GM21367 (cell line): ENCODE measurements around the gene RBP3.

ENCODE experiments used
- ATAC-seq: cut with Tn5 transposase; IDR thresholded peaks from one replicate; pipeline ENCODE4 v1.9.1; 2021; ENCODE audit not compliant: unreplicated experiment

Gene RBP3

DNA sequence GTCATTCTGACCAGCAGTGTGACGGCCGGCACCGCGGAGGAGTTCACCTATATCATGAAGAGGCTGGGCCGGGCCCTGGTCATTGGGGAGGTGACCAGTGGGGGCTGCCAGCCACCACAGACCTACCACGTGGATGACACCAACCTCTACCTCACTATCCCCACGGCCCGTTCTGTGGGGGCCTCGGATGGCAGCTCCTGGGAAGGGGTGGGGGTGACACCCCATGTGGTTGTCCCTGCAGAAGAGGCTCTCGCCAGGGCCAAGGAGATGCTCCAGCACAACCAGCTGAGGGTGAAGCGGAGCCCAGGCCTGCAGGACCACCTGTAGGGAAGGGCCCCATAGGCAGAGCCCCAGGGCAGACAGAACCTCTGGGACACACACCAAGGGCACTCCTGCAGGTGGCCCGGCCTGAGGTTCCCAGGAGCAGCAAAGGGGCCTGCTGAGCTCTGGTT, 9.0 kb downstream of the RBP3 start:
- ATAC-seq = no peak

DNA sequence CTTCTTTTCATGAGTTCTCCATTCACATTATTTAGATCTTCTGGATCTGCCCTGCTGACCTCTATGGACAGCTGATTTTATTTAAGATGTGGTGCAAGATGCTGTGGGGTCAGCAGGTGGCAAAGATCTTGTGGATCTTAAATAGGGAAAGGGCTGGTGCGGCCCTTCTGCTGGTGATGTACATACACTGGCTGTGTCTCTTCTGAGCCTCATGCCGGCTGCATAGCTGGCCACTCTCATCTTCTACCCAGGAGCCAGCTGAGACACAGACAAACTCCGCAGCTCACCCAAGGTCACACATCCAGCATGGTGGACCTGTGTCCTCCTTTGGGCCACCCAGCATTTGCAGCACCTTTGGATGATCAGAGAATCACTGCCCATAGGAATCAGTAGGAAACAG, 9.7 kb downstream of the RBP3 start:
- ATAC-seq = no peak

- no peak for ATAC-seq
Measured at GRCh38 chr10:47358457-47358856, 10.3 kb downstream of the RBP3 start.

DNA sequence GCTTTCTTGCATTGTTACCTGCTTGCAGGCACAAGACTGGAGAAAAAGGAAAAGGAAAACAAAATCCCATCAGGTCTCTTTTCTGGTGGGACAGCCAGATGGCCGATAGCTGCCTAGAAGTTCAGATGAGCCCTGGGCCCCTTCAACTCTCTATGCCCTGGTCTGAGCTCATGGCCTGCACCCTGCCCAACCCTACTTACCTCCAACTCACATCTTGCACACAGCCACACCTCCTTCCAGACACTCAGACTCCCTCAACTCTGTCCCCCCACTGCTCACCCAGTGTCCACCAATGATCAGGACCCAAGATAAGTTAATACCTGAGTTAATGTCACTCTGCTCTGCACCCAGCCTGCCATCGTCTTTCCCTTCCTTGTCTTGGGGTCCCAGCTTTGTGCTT, 10.9 kb downstream of the RBP3 start:
- ATAC-seq = no peak

GRCh38 chr10:47359626-47360418, 11.7 kb downstream of the RBP3 start:
- no peak for ATAC-seq

DNA sequence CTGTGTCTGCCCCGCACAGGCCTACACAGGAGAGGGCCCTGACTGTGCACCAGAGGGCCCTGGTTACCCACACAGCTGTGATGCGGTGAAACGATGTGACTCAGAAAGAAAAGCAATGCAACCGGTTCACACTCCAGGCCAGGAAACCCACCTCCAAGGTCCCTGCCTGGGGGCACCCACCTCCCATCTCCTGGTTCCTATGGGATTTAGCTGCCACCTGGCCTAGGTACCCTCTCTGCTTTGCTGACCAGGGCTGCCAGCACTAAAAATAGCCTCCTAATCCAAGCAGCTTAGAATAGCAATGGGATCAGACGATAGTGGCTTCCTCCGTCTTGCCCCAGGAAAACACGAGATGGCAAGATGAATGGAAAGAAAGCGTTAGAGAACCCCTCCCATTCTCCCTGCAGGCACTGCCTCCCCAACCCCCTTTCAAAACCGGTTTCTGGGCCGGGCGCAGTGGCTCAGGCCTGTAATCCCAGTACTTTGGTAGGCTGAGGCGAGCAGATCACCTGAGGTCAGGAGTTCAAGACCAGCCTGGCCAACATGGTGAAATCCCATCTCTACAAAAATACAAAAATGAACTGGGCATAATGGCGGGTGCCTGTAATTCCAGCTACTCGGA, 12.4 kb downstream of the RBP3 start:
- ATAC-seq = no peak

- no peak for ATAC-seq
Measured at GRCh38 chr10:47361293-47361692, 13.1 kb downstream of the RBP3 start.

- ATAC-seq = no peak
Measured at GRCh38 chr10:47362199-47362598, 14.0 kb downstream of the RBP3 start.

GRCh38 chr10:47363781-47364180, 15.6 kb downstream of the RBP3 start:
- no peak for ATAC-seq

- no peak for ATAC-seq
Measured at GRCh38 chr10:47364366-47364765, 16.2 kb downstream of the RBP3 start.

GRCh38 chr10:47364911-47365310, 16.7 kb downstream of the RBP3 start:
- no peak for ATAC-seq

DNA sequence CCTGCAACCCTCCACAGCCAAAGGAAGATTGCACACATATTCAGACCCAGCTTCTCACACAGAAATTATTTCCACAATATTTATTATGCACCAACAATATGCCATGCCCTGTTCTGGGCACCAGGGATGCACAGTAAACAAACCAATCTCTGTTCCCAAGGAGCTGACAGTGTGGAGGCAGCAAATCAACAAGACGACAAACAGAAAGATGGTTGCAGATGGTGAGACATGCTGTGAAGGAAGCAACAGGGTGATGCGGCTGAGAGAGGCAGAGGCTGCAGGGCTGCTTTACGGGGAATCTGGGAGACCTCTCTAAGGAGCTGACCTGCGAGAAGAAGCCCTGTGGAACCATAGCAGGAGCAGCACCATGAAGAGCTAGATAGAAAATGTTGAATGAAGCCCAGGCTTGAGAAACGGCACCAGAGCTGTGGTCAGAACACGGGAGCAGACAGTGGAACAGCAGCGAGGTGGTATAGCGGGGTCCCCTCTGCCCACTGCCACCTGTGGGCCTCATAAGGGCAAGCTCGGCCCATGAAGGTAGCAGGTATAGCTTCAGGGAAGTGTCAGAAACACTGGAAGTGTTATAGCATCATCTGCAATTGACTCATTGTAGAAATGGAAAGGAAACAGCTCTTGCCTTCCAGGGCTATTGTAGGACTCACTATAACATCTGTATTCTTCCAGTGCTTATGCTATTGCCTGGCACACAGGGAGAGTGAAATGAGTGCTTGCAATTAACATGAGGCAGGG, 17.4 kb downstream of the RBP3 start:
- ATAC-seq = no peak

- ATAC-seq = no peak
Measured at GRCh38 chr10:47366181-47366631, 18.0 kb downstream of the RBP3 start.

DNA sequence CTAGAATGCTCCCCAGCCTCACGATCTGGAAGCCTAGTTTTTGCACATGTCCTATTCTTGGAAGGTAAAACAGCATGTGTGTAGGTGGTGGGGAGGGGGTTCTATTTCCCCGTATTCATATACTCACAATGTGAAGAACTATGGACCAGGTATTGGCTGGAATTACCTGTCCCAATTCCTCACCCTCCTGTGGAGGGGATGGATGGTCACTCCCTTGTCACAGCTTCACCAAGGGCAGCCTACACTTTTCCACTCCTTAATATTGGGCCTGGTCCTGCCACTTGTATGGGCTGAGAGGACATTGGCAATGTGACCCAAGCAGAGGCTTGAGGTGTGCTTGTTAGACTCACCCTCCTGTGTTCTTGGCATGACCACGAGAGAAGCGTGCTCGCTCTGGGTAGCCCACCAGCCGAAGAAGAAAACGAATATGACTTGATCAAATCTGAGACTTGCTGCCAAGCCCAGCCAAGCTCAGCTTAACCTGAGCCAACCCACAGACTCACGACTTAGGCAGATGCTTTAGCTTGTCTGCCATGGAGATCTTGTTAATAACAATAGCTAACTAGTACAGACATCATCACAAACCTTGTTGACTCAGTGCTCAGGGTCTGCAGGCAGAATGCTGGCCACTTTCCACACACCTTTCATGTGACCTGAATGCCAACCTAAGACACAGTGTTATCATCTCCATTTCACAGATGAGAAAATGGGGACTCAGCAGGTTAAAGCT, 18.7 kb downstream of the RBP3 start:
- no peak for ATAC-seq

GRCh38 chr10:47367646-47368045, 19.5 kb downstream of the RBP3 start:
- ATAC-seq = no peak

DNA sequence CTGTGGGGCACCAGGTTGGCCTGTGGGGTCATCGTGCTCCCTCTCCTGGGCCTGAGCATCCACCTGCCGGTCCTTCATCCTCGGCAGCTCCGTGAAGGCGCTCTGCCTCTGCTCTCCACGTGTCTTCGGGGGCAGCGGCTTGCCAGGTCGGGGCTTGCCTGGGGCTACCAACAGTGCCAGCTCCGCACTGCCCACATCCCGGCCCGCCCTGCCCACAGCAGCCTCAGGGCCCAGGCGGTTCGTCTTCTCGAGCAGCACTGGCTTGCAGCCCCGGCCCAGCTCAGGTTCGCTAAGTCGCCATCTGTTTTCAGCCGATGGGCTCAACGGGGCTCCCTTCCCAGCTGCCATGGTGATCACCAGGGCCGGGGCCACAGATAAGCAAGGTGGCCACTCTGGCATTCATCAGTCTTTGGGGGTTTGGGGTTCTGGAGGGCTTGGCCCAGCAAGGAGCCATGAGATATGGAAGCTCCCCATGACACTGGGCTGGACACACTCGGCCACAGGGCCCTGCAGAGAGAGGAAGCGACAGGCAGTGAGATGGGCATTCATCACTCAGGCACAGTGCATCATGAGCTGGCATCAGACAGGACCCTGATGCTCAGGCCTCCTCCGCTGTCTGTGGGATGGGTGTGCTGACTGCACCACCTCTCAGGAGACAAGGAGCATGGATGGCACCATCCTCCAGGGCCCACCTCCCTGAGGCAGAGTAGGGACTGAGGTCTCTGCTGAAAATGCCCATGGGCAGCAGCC, 20.4 kb downstream of the RBP3 start:
- no peak for ATAC-seq

DNA sequence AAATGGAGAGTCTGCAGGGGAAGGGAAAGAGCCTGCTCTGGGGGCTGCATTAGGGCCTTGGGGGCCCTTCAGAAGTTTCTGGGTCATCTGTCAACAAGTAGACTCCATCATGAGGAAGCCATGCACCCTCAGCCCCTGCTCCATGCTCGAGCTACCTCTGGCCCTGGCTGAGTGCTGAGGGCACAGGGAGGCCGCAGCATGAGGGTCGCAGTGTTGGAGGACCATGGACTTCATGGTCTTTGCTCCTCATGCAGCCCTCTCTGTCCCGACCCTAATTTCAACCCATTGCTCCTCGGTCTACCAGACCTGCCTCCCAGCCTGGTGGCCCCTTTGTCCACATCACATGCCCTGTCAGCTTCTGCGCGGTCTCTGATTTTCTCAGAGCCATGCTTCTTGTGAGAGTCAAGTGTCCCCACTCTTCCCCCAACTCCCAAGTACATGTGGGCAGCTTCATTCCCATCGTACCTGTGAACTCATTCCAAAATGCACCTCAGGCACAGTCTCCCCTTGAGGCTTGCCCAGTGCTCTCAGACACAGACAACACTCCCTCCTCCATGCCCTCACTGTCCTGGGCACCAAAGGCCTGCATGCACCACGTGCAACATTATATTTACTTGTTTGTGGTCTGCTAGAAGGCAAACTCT, 21.2 kb downstream of the RBP3 start:
- ATAC-seq = no peak

DNA sequence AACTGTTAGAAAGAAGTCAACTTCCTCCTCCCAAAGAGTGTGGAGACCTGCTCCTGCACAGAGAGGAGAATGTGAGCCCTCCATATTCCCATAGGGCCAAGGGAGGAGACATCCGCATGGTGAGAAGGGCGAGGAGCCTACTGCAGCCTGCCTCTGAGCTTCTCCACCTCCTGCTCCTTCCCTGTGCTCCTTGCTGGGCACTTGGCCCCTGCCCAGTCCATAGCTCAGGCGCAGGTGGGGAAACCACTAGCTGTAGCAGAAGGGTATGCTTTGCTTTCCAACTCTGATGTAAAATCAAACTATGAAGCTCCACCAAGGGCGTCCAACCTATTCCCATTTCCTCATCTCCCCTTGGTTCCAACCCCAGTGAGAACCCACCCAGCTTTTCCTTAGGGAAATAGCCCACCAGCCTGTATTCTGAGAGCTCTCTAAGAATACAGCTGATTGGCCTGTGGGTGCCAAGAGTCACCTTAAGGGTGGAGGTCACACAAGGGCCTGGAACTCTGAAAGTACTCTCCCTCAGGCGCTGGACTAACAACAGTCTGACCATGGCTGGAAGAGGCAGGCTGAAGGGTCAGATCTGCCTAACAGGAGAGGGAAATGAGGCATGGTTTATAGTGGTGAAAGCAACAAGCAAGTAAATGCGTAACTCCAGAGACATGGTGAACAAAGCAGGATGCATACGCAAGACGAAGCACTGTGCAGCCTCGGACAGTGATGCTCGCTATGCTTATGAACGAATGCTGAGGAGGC, 22.0 kb downstream of the RBP3 start:
- no peak for ATAC-seq

DNA sequence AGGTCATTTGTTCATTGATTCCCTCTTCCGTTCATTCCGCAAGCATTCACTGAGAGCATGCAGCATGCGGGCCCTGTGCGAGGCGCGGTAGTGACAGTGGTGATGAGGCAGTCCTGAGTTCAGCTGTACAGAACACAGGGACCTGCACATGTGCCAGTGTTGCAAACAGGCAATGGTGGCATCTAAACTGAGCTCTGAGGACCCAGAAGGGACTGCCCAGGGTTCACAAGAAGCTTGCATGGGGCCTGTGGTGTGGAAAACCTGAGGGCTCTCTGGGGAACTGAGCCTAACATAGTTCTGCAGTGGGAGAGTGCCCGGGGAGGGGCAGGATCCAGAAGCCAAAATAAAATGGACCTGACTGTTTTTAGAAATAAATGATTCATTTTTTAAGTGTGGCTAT, 22.7 kb downstream of the RBP3 start:
- ATAC-seq = no peak
